HPDE6-E6E7 (cell line): Measurements from ENCODE around the gene NAA35.
A peak's percentile ranks its signal among the peaks of the same experiment; 100 is the strongest.
"Not testable (repeated sequence)": the region's sequence is repeated elsewhere in the genome, so short reads cannot be mapped to it uniquely, and the experiment has no call there.

ENCODE experiments used
- DNase-seq: peaks from one replicate; pipeline ENCODE4 v3.0.0; 2011; ENCODE audit warnings: missing footprints; ENCODE audit errors: extremely low spot score

The NAA35 gene

DNA sequence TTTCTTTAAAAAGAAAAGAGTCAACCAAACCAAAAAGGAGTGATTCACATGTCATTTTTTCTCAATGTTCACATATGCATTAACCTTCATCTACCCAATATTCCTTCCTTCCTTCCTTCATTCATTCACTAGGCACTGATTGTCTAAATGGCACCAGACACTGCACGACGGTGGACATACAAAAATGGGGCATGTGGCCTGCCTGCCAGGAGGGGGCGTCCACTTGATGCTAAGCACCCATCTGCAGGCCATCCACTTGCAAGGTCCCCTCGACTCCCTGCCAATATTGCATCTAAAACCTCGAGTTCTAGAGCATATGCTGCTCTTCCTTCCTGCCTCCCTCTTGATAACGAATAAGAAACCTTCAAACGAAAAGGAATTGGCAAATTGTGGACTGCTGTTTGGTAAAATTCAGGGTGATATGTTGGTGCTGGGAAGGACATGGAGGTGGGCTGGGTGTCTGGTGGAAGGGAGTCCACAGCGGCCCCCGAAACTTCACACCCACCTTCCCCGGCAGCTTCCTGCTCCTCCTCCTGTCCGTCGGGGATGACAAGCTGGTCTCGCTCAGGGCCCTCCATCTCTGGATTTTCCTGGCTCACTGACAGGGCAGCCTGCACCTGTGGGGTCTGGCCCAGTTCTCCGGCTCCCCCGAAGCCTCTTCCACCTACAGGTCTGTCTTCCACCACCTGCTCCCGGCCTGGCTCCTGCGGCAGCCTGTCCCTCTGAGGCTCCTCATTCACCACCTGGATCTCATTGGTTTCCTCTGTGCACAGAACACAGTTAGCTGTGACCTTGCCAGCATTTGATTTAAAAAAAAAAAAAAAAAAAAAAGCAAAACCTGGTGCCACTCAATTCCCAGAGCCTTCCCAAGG, 94.2 kb downstream of the NAA35 start:
- peak; percentile 28 for DNase-seq

DNA sequence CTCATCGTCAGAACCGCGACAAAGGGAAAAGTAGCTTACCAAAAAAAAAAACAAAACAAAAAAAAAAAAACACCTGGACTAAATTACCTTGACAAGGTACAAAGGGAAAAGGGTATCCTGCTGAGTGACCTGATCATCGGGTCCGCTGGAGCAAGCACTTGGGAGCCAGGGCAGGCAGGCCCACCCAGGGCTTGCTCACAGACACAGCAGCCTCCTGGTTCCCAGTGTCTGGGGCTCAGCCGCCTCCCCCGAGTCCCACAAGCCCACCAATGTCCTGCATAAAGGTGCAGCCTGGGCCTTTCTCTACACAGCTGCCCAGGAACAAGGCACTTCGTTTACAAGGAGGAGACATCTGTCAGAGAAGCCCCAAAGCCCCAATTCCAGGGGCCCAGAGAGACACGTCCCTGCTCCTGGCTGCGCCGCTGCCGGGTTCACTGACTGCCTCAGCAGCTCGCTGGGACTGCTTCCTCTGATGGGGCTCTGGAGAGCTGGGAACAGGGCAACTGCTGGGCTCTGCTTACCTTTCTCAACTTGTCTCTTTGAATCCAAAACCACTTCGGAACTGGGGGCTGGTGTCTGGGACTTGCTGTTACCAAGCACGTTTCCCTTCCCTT, 95.0 kb downstream of the NAA35 start:
- no peak for DNase-seq

DNA sequence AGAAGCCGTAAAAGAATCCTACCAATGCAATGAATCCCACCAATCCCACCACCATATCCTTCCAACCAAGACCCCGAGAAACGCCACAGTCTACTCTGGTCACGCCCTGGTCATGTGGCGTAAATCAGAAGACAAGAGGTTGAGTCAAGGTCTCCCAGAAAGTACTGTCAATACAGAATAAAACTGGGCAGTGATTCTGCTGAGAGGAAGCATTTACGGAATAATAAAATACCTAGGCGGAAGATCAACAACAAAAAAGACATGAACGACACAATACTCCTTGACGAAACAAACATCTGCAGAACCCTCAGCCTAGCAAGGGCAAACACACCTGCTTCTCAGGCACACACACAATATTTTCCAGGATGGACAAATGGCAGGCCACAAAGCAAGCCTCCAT, 95.6 kb downstream of the NAA35 start:
- no peak for DNase-seq

DNA sequence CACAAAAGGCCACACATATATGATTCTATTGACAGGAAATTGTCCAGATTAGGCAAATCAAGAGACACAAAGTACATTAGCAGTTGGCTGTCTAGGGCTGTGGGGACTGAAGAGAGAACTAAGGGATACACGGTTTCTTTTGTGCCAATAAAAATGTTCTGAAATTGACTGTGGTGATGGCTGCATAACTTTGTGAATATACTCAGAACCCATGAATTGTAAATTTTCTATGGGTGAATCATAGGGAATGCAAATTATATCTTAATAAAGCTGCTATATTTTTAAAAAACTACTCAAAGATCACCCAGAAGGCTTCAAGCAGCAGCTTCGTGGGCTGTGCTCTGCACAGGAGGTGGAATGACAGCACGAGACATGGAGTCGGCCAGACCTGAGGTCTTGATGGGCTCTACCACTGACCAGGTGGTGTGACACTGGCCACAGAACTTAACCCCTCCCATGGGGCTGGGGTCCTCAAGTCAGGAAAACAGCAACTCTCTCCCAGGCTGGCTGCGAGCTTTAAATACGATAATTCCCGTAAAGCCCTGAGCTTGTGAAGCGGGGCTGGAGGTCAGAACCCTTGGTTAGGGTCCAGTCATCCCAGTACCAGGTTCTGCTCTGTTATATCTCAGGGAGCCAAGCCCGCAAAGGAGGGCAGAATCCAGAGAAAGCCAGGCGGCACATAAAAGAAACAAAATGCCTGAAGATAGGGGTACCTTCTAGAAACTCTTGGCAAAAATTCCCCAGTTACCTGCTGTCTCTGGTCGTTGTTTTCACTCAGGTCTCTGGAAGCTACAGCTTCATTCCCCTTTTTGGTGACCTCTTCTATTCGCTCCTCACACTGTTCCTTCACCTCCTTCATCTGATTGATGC, 99.3 kb downstream of the NAA35 start:
- DNase-seq, result no peak

DNA sequence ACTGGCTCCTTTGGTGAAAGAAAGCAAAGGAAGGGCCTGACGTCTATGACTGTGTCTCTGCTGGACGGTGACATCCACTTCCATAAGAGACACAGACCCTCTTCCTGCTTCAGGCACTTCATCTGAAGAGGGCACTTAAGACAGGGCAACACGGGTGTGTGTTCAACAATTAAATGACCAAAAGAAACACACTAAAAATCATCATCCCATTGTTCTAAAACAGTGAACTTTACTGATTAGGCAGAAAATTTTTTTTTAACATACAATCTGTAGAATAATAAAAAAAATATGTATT, 99.9 kb downstream of the NAA35 start:
- no peak for DNase-seq

DNA sequence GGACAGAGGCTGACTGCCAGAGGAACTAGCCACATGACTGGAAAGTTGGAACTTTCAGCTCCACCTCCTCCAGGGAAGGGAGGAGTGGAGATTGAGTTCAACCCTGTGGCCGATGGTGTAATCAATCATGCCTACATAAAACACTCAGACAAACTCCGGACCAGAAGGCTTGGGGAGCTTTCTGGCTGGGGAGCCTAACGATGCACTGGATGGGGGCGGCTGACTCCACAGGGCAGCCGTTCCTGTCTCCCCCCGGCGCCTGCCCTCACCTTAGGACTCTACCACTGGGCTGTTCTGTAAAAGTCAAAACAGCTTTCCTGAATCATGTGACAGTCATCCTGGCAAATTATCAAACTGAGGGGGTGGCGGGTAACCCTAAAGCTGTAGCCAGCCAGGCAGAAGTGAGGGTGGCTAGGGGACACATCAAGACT, 100.4 kb downstream of the NAA35 start:
- no peak for DNase-seq

DNA sequence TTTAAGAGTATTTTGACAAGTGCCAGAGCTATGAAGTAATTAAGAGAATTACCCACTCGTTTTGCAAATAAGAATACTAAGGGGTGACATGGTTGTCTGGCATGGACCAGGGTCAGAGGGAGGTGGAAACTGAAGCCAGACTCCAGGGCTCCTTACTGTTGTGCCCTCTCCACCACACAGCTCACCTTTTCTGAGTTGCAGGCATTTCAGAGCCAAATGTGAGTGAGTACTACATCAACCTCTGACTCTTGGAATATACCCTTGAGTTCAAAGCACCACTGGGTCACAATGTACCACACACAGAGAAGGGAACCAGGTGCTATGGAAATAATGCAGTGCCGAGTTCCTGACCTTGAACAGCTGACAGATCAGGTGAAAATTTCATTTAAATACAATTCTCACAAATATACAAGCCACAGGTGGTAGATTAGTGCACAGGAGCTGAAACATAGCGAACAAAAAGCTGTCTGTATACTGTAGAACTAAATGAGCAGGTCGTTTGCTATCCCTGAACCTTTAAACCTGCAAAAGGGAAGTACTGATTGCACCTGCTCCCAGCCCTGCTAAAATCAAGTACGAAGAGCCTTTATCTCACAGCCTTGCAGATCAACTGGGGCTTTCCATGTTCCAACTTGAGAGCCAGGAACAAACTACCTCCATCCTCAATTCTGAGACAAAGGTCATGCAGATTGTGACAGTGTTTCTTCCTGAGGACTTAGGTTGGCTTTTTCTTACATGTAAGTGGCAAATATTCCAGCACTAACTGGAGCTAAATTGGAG, 101.4 kb downstream of the NAA35 start:
- DNase-seq, result no peak

DNA sequence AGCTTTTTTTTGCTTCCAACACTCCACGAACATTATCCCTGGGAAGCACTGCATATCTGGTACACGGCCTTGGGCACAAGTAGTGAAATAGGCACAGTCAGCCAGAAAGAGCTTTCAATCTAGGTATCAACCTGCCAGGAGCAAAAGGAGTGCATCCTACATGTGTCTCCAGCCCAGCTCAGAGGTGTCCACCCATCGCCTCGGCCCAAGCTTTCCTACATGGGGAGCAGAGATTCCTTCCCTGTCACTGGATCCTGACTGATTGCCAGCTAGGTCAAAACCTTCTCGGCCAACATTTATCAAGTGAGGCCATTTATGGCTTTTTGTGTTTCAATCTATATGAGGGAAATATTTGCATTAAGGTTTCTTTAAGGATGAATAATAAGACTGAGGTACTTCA, 102.6 kb downstream of the NAA35 start:
- DNase-seq, result no peak

DNA sequence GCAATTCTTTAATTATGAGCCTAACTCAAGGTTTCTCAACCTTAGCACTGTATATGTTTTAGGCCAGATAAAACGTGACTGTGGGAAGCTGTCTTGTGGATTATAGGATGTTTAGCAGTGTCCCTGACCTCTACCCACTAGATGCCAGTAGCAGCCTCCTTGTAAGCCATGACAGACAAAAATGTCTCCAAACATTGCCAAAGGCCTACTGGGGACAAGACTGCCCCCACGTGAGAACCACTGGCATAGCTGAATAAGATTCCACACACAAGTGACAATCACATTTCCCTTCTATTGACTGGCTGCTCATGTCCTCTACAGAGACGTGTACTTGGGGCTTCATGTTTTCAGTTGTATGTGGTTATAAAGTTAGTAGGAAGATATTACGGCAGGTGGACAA, 103.1 kb downstream of the NAA35 start:
- DNase-seq, result no peak

DNA sequence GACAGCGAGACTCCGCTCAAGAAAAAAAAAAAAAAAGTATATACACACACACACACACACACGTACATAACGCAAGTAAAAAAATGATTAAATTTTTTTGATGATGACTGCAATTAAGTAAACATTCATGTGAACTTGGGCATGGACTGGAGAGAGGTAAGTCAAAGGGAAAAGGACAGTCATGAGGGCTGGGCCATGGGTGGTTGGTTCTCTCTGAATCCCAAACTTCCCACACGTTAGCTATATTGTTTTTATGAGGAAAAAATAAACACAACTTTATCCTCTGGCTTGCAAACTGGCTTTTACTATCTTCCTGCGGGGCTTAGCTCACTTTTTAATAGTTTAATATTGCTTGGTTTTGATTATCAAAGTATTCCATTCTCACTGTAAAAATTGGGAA, 104.7 kb downstream of the NAA35 start:
- DNase-seq, result no peak

DNA sequence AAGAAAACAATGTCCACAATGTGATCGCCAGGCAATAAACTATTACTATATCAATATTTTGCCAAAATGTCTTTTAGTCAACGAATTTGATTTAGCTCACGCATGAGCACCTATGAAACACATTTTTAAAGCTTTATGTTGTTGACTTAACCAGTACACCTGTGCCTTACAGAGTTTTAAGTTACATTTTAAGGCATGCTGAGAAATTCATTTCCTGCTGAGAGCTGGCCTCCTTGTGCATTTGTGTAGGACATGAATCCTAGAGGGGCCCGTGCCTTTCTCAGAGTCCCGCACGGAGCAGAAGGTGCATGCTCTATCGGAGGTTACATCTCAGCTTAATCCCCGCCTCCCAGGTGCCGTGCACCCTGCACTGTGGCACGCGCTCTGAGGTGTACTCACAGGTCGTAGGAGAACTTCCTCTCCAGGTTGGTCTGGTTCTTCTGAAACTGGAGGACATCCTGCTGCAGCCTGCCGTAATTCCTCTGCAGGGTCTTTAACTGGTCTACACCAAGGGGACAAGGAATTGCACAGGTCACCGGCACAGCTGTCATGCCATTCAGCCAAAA, 105.2 kb downstream of the NAA35 start:
- DNase-seq, result no peak

DNA sequence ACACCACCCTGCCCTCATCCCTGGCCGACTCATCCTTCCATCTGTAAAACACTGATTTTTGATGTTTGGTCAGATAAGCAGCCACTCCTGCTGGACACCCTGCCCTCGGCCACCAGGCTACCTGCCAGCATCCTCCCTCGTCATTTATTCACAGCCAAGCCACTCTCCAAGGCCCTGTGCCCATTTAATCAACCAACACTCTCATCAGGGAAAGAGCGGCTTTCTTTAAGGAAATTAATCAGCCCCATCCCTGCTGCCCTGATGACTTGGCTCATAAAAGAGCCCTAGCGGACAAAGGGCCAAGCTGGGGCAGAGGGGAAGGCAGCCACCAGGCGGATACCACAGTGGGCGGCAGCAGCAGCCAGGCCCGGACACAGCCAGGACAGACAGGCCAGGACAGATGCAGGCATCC, 106.0 kb downstream of the NAA35 start:
- no peak for DNase-seq

DNA sequence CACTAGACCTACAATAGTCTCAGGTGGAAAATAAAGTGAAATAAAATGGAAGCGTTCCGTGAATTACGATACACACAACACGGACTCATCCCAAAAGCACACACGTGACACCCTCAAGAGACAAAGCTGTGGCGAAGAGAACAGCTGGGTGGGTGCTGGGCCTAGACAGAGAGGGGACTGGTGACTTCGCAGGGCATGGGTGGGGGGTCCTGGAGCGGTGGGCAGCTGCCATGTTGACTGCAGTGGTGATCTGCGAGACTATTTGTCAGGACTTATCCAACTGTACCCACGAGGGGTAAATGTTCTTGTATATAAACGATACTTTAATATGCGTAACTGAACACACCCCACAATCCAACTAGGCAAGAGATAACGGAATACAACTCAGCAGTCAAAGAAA, 106.4 kb downstream of the NAA35 start:
- no peak for DNase-seq

DNA sequence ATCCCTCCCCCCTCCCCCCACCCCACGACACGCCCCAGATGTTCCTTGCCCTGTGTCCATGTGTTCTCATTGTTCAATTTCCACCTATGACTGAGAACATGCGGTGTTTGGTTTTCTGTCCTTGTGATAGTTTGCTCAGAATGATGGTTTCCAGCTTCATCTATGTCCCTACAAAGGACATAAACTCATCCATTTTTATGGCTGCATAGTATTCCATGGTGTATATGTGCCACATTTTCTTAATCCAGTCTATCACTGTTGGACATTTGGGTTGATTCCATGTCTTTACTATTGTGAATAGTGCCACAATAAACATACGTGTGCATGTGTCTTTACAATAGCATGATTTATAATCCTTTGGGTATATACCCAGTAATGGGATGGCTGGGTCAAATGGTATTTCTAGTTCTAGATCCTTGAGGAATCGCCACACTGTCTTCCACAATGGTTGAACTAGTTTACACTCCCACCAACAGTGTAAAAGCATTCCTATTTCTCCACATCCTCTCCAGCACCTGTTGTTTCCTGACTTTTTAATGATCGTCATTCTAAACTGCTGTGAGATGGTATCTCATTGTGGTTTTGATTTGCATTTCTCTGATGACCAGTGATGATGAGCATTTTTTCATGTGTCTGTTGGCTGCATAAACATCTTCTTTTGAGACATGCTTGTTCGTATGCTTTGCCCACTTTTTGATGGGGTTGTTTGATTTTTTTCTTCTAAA, 107.2 kb downstream of the NAA35 start:
- not testable (repeated sequence) for DNase-seq

DNA sequence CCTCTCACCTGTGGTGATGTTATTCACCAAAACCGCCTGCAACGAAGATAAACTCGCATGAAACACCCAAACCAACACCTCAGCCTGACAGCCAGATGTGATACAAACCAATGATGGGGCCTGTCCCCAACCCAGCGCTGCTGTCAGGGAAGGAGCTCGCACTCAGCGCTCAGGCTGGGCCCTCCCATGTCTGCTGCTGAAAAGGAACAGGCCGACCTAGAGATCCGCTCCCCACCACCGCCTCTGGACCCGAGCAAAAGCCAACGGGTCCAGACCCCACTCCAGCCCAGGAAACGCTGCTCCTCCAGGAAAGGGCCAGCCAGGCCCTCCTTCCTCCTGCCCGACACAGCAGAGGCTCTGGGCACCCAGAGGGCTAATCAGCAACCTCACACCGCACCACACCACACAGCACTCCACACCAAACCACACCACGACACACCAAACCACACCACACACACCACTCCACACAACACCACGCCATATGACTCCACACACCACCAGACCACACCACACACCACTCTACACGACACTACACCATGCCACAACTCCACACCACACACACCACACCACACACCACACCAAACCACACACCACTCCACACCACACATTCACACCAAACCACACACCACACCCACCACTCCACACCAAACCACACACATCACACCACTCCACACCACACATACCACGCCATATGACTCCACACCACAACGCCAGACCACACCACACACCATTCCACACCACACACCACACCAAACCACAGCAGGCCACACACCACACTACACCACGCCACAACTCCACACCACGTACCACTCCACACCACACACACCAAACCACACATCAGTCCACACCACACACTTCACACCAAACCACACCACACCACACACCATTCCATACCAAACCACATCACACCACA, 111.9 kb downstream of the NAA35 start:
- DNase-seq, result no peak

DNA sequence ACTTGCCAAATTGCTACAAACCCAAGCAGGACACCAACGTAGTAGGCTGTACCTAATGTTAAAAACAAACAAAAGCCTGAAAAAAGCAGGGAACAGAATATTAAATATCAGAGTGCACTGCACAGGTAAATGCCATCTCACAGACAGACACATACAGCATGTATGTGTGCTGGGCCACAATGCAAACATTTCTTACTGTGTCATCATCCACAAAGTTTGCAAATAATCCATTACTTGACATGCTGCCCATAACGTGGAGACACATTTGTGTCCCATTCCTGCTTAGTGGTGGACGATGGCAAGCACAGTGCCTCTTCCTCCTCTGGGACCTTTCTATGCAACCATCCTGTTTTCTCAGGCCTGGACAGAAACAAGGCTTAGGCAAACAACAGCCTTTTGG, 113.7 kb downstream of the NAA35 start:
- DNase-seq, result no peak

DNA sequence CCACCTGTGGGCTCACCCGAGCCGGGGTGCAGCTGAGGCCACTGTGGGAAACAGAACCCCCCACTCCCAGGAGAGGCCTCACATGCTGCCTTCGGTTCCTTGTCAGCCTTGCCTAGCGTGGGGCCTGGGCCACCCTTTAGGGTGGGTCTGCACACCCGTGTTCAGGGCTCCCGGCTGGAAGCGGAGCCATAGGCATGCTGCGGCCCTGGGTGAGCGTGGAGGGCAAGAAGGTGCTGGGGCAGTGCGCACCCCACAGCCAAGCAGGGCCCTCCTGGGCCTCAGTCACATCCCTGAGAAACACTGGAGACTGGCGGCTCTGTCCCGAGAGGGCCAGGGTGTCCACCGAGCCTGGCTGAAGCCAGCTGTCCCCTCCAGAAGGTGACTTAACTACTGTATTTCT, 116.5 kb downstream of the NAA35 start:
- DNase-seq, result no peak

DNA sequence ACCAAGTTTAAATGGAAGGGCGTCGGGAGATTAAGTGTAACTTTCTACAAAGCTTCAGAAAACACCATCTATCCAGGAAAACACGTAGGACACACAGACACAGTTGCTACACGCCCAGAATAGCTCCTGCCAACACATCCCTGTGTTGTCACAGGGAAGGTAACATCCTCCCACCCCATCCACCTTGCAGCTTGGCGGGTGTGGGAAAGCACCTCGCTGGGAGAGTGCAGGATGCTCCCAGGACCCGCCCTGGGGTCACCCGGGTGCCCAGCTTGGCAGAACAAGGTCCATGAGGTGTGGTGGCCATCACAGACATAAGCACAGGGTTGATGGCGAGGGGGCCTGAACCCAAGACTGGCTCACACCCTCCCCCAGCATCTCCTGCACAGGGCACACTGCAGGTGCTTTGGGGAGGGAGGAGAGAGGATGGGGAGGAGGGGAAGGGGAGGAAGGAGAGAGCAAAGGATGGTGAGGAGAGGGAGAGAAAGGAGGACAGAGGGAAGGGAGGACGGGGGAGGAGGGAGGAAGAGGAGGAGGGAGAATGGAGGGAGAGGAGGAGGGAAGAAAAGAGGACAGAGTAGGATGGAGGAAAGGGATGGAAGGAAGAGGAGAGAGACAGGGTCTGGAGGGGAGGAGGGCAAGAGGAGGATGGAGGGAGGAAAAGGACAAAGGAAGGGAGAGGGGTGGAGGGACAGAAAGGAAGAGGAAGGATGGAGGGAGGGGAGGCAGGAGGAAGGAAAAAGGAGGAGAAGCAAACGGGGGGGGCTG, 121.2 kb downstream of the NAA35 start:
- no peak for DNase-seq
